ENCODE measurements around the gene TYK2. TPM values are rescaled to one million over a fixed set of nuclear protein-coding genes. Genes with fewer than 3 reads are reported as not detected.

Gene TYK2
- total and polyA plus RNA-seq, 2 of the 13 experiments (the other 11 are each of a cell fraction or from before 2014, with no cell fraction given), result 38.8 to 60.1 TPM

DNA sequence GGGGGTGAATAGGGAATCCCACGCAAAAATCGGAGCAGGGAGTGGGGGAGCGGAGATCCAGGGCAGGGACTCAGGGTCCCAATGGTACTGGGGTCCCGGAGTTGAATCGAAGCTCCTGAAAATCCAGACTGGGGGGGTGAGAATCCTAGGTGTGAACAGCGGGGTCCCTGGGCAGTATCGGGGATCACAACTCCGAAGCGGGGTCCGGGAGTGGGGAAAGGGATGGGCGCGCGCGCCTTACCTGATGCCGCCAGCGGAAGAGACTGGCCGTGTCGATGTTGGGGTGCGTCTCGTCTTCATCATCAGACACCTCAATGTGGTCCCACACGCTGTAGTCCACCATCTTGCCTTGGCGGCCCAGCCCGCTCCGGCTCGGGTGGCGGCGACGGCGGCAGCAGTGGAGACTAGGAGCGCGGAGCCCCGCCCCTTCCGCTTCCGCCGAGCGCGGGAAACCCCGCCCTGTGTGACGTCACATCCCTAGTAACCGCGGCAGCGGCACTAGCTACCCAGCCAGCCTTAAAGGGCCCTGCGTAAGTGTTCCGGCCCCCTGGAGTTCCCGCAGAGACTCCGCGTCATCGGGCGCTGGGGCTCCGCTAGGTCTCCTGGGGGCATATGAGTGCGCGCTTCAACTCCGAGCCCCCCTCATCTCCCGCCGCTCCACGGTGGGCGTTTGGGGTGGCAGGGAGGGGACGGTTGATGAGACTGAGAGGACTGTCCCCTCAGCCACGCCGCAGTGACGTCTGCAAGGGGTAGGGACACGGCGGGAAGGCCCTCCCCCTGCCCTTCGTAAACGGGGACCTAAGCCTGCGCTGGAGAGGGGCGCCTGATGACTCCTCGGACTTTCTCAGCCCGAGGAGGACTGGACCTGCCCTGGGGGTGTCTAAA is 23.0 kb upstream of the TYK2 start, which contains the start of gene CDC37 (continued):
- TF ChIP-seq PAXIP1 (CRISPR knock-in tag; conservative IDR thresholded peaks at IDR 0.05) (no peak), ARID4A (CRISPR knock-in tag; IDR thresholded peaks at IDR 0.05; ENCODE audit: borderline replicate concordance) (peak; percentile 96; the same call in 1 of the 2 replicates), ZNF230 (CRISPR knock-in tag; IDR thresholded peaks at IDR 0.05) (no peak), NFE2 (CRISPR knock-in tag; IDR thresholded peaks at IDR 0.05) (no peak), THAP11 (CRISPR knock-in tag; IDR thresholded peaks at IDR 0.05) (peak; percentile 89), ZNF264 (CRISPR knock-in tag; IDR thresholded peaks at IDR 0.05) (no peak), NRL (CRISPR knock-in tag; IDR thresholded peaks at IDR 0.05; ENCODE audit: borderline replicate concordance) (0 out of 2 replicates have a peak, but pooled peaks have one; percentile 14), HNF1A (IDR thresholded peaks at IDR 0.05; ENCODE audit: low read depth) (no peak), HNF1A (CRISPR knock-in tag; IDR thresholded peaks at IDR 0.05; ENCODE audit: borderline replicate concordance) (peak; percentile 44), POGZ (CRISPR knock-in tag; IDR thresholded peaks at IDR 0.05) (peak; percentile 41; the same call in 1 of the 2 replicates), ZNF572 (CRISPR knock-in tag; IDR thresholded peaks at IDR 0.05) (no peak), ZNF709 (CRISPR knock-in tag; IDR thresholded peaks at IDR 0.05) (peak; percentile 66; the same call in 1 of the 2 replicates), HDAC6 (IDR thresholded peaks at IDR 0.05; ENCODE audit: low read depth, low read length) (no peak), ZNF30 (CRISPR knock-in tag; IDR thresholded peaks at IDR 0.05) (no peak), SMARCE1 (IDR thresholded peaks at IDR 0.05; ENCODE audit: borderline replicate concordance) (no peak), GTF2F1 (IDR thresholded peaks at IDR 0.05; ENCODE audit: low read length) (no peak)
